Activated naive CD4-positive, alpha-beta T cell treated with anti-CD3 and anti-CD28 coated beads, Interleukin-2, amount 50 U/mL, for 24 hours (primary cell): ENCODE data around the gene HOXA6.

Experiments
- H3K27ac Mint-ChIP-seq: one replicate; pipeline ENCODE4 v1.8.0; 2021; ENCODE audit warnings: mild to moderate bottlenecking, mixed read lengths
- H3K27me3 Mint-ChIP-seq: one replicate; pipeline ENCODE4 v1.8.0; 2021; ENCODE audit warnings: mixed read lengths
- H3K36me3 Mint-ChIP-seq: one replicate; pipeline ENCODE4 v1.8.0; 2021; ENCODE audit warnings: mixed read lengths
- H3K4me1 Mint-ChIP-seq: one replicate; pipeline ENCODE4 v1.8.0; 2021; ENCODE audit warnings: mixed read lengths
- H3K4me3 Mint-ChIP-seq: one replicate; pipeline ENCODE4 v1.8.0; 2021; ENCODE audit warnings: mild to moderate bottlenecking, mixed read lengths
- H3K9me3 Mint-ChIP-seq: one replicate; pipeline ENCODE4 v1.8.0; 2021; ENCODE audit warnings: mixed read lengths

HOXA6 gene

DNA sequence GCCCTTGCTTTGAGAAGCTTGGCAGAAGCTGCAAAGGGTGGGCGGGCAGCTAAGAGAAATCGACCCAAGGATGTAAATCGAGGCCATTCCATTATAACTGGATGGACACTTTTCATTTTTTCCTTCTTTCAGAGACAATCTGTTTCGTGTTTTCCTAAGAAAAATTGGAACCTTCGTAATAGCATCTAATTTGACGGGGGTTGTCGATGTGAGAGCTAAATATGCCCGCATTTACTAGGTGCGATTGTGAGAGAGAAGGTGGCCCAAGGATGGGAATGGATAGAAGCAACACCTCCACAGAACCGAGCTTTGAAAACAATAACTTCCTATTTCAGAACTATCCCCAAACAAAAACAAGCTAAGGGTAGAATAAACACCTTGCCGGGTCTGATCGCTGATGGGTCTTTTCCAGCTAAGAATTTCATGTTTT is 16.2 kb downstream of the HOXA6 start:
- Mint-ChIP-seq H3K36me3 (no peaks in the 10 kb centered on the region), H3K27ac (no peak overlapping the region), H3K4me3 (peak overlapping the region; percentile 62), H3K9me3 (no peaks in the 10 kb centered on the region), H3K27me3 (peaks cover 28% of the 10 kb centered on the region), H3K4me1 (peaks cover 11% of the 10 kb centered on the region)

DNA sequence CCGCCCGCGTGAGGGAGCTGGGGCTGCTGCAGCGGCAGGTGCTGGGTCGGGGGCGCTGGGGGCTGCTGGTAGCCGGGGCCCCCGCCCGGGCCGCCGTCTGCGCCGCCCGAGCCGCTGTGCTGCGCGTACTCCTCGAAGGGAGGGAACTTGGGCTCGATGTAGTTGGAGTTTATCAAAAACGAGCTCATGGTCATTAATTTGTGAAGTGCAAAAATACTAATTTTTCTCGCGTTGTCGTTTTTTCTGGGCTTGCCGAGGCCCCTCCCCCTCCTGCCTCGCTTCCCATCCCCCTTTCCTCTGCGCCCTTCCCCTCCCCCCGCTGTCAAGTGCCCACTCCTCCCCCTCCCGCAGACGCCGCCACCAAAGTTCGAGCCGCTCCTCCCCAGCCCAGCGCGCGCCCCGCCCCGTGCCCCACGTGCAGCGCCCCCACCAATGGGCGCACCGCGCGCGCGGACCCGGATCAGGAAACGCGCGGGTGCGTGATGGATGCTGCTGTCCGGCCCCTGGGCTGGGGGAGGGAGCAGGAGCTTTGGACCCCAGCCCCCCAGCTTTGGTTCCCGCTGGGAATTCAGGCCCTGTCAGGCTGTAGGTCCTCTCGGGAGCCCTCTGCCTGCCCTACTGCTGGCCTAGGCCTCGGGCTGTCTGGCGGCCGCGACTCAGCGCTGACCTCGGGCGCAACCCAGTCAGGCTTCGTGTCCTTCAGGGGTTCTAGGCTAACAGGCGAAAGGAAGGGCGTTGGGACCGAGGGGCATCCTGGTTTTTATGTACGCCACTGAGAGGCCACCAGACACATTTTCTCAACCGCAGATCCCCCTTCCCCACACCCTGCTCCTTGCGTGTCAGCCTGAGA is 16.8 kb downstream of the HOXA6 start, which contains the start of gene HOXA4:
HOXA4 (minus strand) TSS at position 218 of the 850 bp plus-strand sequence; CDS start at position 194, 24 bp downstream.
- Mint-ChIP-seq H3K27me3 (peaks cover 27% of the 10 kb centered on the region), H3K27ac (no peak within 1 kb of the TSS)

DNA sequence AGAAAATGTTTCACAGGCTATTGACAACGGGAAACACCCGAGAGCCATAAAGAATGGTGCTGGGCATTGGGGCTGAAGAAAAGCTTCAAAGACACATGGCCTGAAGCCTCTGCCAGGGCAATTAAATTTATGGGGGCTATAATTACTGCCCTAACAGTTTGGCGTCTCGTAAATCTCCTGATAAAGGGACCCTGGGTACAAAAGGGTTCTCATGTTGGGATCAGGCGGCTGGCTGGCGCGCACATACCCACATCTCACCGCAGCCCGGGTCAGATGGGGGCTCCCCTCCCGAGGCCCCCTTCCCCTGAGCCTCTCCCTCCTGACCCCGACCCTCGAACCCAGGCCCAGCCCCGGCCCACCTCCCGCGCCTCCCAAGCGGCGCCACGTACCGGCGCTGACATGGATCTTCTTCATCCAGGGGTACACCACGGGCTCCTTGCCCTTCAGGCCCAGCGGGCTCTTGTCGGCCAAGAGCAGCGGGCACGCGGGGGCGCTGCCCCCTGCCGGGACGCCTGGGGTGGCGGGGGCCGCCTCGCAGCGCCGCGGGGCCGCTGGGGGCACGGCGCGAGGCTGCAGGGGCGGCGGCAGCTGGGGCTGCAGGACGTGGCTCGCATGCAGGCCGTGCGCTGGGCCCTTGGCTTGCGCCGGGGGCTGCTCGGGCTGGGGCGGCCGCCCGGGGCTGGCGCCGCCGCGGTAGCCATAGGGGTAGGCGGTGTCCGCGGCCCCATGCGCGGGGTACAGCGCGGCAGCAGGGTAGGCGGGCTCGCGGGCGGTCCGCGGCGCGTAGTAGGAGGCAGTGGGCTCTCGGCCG is 17.6 kb downstream of the HOXA6 start:
- peak overlapping the region; percentile 11 for H3K4me3 Mint-ChIP-seq
- peaks cover 11% of the 10 kb centered on the region for H3K4me1 Mint-ChIP-seq
- H3K27me3 Mint-ChIP-seq: peaks cover 24% of the 10 kb centered on the region

More for the DNA sequence above, 16.8 kb downstream of the HOXA6 start, which contains the start of gene HOXA4:
- no peaks in the 10 kb centered on the region for H3K9me3 Mint-ChIP-seq
- H3K4me1 Mint-ChIP-seq: peaks cover 11% of the 10 kb centered on the region
- no peaks in the 10 kb centered on the region for H3K36me3 Mint-ChIP-seq
- peak within 1 kb of the TSS; percentile 62 for H3K4me3 Mint-ChIP-seq

DNA sequence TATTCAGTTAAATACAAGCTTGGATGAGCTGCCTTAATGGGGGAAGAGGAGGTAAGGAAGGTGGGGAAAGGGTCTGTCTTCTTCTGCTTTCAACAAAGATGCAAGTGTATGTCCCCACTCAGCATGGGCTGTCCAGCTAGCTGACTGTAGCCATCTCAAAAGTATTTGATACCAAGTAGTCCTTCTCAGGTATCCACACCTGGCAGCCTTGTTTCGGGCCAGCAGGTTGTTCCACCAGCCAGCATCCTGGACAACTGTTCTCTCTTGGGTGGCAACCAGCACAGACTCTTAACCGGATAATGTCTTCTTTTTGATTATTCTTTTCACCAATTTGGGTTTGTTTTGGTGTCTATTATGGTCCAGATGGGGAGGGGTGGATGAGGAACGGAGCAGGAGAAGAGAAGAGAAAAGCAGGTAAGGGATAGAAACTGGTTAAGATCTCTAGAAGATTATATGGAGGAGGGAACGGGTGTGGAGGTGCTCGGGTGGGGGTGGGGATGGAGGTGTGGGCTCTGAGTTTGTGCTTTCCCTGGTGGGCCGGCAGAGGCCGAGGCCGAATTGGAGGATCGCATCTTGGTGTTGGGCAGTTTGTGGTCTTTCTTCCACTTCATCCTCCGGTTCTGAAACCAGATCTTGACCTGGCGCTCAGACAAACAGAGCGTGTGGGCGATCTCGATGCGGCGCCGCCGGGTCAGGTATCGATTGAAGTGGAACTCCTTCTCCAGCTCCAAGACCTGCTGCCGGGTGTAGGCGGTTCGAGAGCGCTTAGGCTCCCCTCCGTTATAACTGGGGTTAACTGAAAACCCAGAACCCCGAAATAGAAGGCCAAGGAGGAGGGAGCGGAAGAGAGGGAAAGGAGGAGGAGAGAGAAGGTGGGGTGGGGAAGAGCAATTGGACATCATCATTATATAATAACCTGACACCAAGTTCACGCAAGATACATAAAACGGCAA is 18.5 kb downstream of the HOXA6 start:
- Mint-ChIP-seq H3K36me3 (no peaks in the 10 kb centered on the region), H3K9me3 (no peaks in the 10 kb centered on the region), H3K4me1 (peaks cover 3% of the 10 kb centered on the region), H3K27me3 (peaks cover 23% of the 10 kb centered on the region), H3K27ac (no peak overlapping the region), H3K4me3 (peak overlapping the region; percentile 59)

More for the DNA sequence above, 17.6 kb downstream of the HOXA6 start:
- H3K36me3 Mint-ChIP-seq: no peaks in the 10 kb centered on the region
- H3K9me3 Mint-ChIP-seq: no peaks in the 10 kb centered on the region
- H3K27ac Mint-ChIP-seq: no peak overlapping the region

DNA sequence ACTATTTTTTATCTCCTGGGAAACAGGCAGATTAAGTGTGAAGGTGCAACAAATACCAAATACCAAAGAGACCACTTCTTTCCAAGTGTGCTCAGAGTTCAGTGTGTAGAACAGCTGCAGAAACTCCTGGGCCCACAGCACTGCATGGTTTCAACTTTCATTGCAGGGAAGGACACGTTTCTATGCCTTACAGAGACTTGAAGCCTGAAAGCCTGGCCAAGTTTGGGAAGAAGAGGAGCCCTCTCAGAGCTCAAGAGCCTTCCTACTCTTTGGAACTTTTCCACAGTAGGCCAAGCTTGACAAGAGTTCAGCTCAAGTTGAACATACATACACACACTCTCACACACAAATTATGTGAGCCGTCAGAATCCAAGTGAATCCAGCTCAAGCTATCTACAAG is 19.5 kb downstream of the HOXA6 start:
- Mint-ChIP-seq H3K27ac (no peak overlapping the region), H3K9me3 (no peaks in the 10 kb centered on the region), H3K27me3 (peaks cover 17% of the 10 kb centered on the region), H3K36me3 (no peaks in the 10 kb centered on the region), H3K4me3 (no peak overlapping the region), H3K4me1 (no peaks in the 10 kb centered on the region)

DNA sequence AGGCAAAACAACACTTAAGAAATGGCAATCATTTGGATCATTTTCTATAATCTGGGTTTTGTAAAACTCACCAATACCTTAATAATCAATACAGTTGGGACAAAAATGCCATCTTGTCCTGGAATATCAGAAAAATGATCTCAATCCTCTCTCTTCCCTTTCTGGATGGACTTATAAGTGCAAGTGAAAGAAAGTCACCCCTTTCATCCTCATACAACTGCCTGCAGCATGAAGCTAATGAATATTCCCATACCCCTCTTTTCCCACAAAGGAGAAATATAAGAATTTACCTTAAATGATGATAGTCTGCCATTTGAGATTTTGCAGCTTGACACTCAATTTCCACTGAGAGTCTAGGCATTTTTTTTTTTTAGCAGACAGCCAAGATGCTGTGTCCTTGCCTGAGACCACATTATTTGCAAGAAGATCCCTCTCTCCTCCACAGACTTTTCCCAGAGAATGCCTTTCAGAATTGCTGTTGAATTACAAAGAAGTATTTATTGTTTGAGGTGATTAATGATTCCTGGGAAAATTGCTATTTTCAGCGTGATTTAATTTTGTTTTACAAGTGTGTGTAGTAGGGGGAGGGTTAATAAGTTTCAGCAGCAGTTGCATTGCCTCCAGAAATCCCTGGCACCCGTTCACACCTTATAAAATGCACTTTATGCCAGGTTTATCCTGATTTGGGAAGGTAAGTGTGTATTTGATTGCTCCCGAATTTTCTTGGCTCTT is 20.8 kb downstream of the HOXA6 start:
- no peaks in the 10 kb centered on the region for H3K9me3 Mint-ChIP-seq
- no peaks in the 10 kb centered on the region for H3K4me1 Mint-ChIP-seq
- no peaks in the 10 kb centered on the region for H3K36me3 Mint-ChIP-seq
- no peak overlapping the region for H3K4me3 Mint-ChIP-seq
- peaks cover 17% of the 10 kb centered on the region for H3K27me3 Mint-ChIP-seq
- H3K27ac Mint-ChIP-seq: no peak overlapping the region

DNA sequence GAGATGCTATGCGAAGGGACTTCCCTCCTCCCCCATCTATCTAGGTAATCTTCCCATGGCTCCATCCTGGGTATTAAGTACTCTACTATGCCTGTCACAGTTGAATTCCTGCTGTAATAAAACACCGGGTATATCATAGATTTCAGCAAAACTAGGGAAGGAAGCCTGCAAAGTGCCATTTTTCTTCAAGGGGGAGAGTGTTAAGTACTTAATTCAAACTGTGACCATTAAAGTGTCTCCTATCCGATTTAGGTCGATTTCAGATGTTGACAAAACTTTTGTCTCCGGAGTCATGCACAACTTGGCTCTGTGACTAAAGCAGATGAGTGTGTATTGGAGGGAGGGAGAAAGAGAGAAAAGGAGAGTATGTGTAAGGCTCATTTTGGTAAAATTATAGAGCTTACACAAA is 21.6 kb downstream of the HOXA6 start:
- Mint-ChIP-seq H3K27ac (no peak overlapping the region), H3K27me3 (peaks cover 17% of the 10 kb centered on the region), H3K36me3 (no peaks in the 10 kb centered on the region), H3K4me1 (no peaks in the 10 kb centered on the region), H3K4me3 (no peak overlapping the region), H3K9me3 (no peaks in the 10 kb centered on the region)

DNA sequence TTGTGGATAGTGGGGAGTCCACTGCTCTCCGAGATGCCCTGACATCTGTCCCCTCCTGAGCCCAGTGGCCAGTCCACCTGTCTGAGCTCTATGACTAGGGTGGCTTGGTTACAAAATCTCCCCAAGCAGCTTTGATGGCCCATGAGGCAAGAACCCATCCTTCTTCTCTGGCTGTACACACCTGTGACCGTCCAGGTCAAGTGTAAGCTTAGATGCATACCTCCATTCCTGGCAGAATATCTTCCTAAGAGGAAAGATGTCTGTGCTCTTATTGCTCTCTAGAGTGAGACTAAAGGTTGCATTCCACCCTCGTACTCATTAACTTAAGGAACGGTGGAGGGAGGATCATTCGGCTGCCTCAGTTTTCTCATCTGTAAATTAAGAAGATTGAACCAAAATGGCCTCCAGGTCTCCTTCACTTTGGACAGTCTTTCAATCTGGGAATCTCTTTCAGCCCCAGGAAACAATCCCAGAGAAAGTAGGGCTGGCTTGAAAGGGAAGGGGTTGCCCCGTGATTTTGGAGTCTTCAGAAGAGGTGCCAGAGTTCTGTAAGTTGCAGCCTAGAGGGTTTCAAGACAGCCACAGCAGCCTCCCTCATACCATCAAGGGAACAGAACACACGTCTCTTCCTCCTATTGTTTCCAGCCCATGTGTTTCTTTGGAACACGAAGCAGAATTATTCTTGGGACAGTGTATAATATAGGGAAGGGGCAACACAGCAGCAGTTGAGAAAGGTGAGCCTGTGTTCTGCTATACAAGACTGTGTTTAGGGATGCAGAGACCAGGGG is 22.5 kb downstream of the HOXA6 start:
- Mint-ChIP-seq H3K27me3 (peaks cover 17% of the 10 kb centered on the region), H3K9me3 (no peaks in the 10 kb centered on the region), H3K4me3 (no peak overlapping the region), H3K27ac (no peak overlapping the region), H3K4me1 (no peaks in the 10 kb centered on the region), H3K36me3 (no peaks in the 10 kb centered on the region)

DNA sequence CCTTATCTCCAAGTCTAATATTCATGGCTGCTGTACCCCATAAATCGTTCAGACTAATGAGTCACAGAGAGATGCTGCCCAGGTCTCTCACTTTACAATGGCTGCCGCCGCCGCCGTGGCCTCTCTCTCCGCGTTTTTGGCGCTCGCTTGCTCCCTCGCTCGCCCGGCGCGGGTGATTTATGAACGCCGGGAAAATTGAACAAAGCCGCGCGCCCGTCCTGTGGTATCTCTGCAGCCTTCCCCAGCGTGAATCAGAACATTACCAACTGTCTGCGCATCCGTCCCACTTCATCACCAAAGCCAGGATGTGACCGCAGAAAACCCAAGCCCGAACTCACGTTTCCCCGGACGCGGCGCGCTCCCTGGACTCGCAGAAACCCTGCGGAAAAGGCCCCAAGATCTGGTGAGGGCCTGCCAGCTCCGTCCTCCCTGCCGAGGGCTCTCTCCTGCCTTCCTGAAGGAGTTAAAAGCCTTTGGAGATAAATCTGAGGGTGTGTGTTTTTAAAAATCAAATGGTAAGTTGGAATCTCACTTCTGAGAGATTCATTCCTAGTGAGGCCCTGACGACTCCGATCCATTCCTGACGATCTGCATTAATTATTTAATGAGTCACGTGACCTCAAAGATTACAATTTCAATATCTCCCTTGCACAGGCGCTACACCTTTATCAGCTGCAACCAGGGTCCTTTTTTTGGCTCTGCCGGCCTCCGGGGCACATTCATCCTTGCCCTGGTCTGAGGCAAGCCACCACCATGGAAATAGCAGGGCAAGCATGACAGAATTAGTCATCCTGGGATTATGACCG is 23.3 kb downstream of the HOXA6 start:
- Mint-ChIP-seq H3K36me3 (no peaks in the 10 kb centered on the region), H3K27me3 (peaks cover 17% of the 10 kb centered on the region), H3K4me3 (no peak overlapping the region), H3K9me3 (no peaks in the 10 kb centered on the region), H3K27ac (no peak overlapping the region), H3K4me1 (no peaks in the 10 kb centered on the region)

DNA sequence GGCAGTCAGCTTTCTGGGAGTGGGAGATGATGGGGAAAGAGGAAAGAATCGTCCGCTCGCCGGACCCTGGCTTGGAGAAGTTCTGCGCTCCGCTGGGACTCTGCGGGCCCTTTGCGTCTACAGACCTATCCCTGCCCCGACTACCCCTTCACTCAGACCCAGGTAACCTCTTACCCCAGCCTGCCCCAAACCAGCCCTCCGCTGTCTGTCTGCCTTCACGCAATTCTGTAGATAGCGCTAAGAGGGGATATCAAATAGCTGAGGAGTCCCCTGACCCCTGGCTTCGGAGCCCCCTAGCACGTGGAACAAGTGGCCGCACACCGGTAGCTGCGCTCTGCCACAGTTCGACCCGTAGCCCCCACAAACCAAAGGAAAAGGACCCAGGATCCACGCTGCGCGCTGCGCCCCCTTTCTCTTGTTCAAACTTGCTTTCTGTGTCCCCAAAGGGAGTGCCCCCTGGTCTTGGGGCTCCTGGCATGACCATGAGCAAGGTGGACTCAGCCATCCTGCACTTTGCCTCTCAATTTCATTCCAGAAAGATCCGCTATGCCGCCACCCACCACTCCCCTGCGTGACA is 24.0 kb downstream of the HOXA6 start:
- H3K4me3 Mint-ChIP-seq: no peak overlapping the region
- H3K4me1 Mint-ChIP-seq: no peaks in the 10 kb centered on the region
- no peak overlapping the region for H3K27ac Mint-ChIP-seq
- H3K36me3 Mint-ChIP-seq: no peaks in the 10 kb centered on the region
- H3K27me3 Mint-ChIP-seq: peaks cover 16% of the 10 kb centered on the region
- no peaks in the 10 kb centered on the region for H3K9me3 Mint-ChIP-seq

DNA sequence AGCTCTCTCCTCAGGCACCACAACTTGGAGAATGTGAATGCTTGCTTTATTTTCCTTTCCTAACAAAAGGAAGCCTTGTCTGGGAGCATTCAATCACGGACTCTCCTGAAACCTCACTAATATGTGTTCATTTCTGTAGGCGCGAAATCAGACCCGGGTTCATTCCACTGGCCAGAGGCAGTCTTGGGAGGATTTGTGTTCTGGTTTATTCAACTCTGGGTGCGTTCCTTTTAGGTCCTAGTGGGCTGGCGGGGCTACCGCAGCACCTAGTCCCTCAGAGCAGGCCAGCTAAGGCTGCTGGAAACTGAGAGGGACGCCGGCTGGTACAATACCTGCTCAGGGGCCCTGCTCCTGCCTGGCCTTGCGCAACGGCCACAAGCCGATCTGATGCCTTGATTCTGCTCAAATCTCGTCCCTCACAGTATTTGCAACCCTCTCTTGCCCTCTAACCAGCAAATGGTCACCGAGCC is 24.5 kb downstream of the HOXA6 start:
- Mint-ChIP-seq H3K27me3 (peaks cover 18% of the 10 kb centered on the region), H3K36me3 (no peaks in the 10 kb centered on the region), H3K27ac (no peak overlapping the region), H3K4me3 (no peak overlapping the region), H3K4me1 (no peaks in the 10 kb centered on the region), H3K9me3 (no peaks in the 10 kb centered on the region)

DNA sequence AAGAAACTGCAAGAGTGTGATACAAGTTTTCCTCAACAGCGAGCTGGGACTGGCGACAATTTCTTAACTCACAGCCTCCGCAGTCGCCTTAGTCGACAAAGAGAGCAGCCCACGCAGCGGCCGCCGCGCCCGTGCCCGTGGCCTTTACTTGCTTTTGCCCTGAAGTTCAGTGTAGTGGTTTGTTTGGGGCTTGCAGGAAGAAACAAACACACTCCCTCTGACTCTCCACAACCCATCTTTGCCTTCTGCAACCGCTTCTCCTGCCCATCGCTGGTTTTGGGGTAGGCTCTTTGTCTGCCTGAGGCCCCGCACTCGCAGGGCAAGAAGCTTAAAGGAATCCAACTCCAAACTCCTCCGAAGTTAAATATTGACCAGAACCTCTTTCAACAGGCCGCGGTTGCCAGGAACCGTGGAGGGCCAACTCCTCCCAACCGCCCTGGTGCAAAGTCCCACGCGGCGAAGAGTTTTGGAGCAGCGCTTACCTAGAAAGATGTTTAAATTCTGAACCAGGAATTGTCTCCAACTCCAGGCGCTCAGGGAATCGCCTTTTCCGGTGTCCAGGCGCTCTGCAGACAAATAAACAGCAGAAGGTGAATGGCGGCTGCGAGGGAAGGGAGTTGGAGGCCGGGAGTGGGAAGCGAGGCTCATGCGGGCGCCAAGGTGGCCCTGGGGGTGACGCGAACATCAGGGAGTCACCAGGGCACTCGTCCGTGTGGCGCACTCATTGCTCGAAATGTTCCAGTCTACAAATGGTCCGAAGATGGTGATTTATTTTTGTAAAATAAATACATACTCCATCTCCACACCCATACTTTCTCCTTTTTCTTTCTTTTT is 25.3 kb downstream of the HOXA6 start:
- H3K4me3 Mint-ChIP-seq: no peak overlapping the region
- no peaks in the 10 kb centered on the region for H3K36me3 Mint-ChIP-seq
- no peak overlapping the region for H3K27ac Mint-ChIP-seq
- H3K27me3 Mint-ChIP-seq: peaks cover 13% of the 10 kb centered on the region
- H3K4me1 Mint-ChIP-seq: no peaks in the 10 kb centered on the region
- no peaks in the 10 kb centered on the region for H3K9me3 Mint-ChIP-seq
